BJ (cell line): ENCODE results near the gene NFATC3. TPM values are rescaled to one million over a fixed set of nuclear protein-coding genes. Genes with fewer than 3 reads are reported as not detected.

ENCODE experiments used
- CTCF ChIA-PET: fragments of 350-600 bp; formaldehyde crosslinking; extraction: SDS; loops from one replicate; lab custom pipeline; 2021; ENCODE audit warnings: antibody characterized with exemption, inconsistent platforms; lab: Yijun Ruan, JAX
- POLR2A ChIA-PET: fragments of 300-600 bp; sonication (Branson Sonifier 250); formaldehyde crosslinking; extraction: SDS; loops from one replicate; lab custom pipeline; 2021; ENCODE audit warnings: antibody characterized with exemption; lab: Charles Lee
- DNase-seq: peaks from one replicate; pipeline ENCODE4 v3.0.0-alpha.2; 2011; ENCODE audit warnings: low read depth
- H3K27me3 ChIP-seq: 2 replicates; pipeline ENCODE4 v1.6.0; 2011; ENCODE audit warnings: low read length; ENCODE audit not compliant: control insufficient read depth, insufficient read depth
- H3K36me3 ChIP-seq: 2 replicates; pipeline ENCODE4 v1.5.1; 2011; ENCODE audit warnings: low read length; ENCODE audit not compliant: control insufficient read depth, insufficient read depth
- H3K4me3 ChIP-seq: 2 replicates; pipeline ENCODE4 v1.5.1; 2011; ENCODE audit warnings: low read depth, mild to moderate bottlenecking, control low read depth, low read length
- CTCF ChIP-seq: IDR thresholded peaks from 2 replicates; pipeline ENCODE4 v1.5.1; 2011; ENCODE audit warnings: low read depth, mild to moderate bottlenecking, control low read depth, inconsistent platforms, low read length, moderate library complexity; ENCODE audit not compliant: insufficient read depth
- polyA plus RNA-seq: library from polyadenylated mRNA; depleted of rRNA; stranded (reverse); fragments of >200 nt; gene quantifications from 2 replicates; pipeline ENCODE4 v1.2.3, GENCODE V29; 2011

The NFATC3 gene
- polyA plus RNA-seq, 1 experiment = 10.5 TPM

- H3K4me3 ChIP-seq = no peak overlapping the region
- POLR2A ChIA-PET = no interaction called here
- TF ChIP-seq CTCF = no peak
- no peaks in the 10 kb centered on the region for H3K27me3 ChIP-seq
- CTCF ChIA-PET = interaction anchor here (2.4 to 2.8 kb wide), 3 partner anchors 19 to 87 kb away, joined by 8 to 13 read pairs (median 9); no protein-coding TSS in a partner anchor
- H3K36me3 ChIP-seq = no peaks in the 10 kb centered on the region
- no peak for DNase-seq
Observed at GRCh38 chr16:68242085-68242484, 156.9 kb downstream of the NFATC3 start.

- Histone ChIP-seq H3K36me3 (no peaks in the 10 kb centered on the region), H3K4me3 (no peak overlapping the region), H3K27me3 (no peaks in the 10 kb centered on the region)
- no peak for TF ChIP-seq CTCF
- CTCF ChIA-PET = interaction anchor here (0.9 to 3.9 kb wide), 6 partner anchors 18 to 252 kb away, joined by 3 to 27 read pairs (median 10); partner anchors contain the start of gene SLC7A6
- no peak for DNase-seq
- POLR2A ChIA-PET = interaction anchor here (0.6 kb wide), 1 partner anchor 15 kb away, joined by 3 read pairs; no protein-coding TSS in a partner anchor
Observed at GRCh38 chr16:68242926-68243858, 158.0 kb downstream of the NFATC3 start.

GRCh38 chr16:68244481-68244902 is 159.3 kb downstream of the NFATC3 start:
- H3K4me3 ChIP-seq = peak overlapping the region; percentile 92
- ChIA-PET CTCF (interaction anchor here (0.9 to 3.9 kb wide), 7 partner anchors 13 to 276 kb away, joined by 3 to 27 read pairs (median 4); partner anchors contain the start of gene SLC7A6), POLR2A (interaction anchor here (1.3 kb wide), 1 partner anchor 13 kb away, joined by 7 read pairs; no protein-coding TSS in a partner anchor)
- no peaks in the 10 kb centered on the region for H3K27me3 ChIP-seq
- no peak for DNase-seq
- no peak for TF ChIP-seq CTCF
- peaks cover 5% of the 10 kb centered on the region; the same call in 1 of the 2 replicates for H3K36me3 ChIP-seq

- H3K4me3 ChIP-seq = peak within 1 kb of the TSS; percentile 92
- POLR2A ChIA-PET = interaction anchor here (0.7 to 1.3 kb wide), 2 partner anchors 13 to 19 kb away, joined by 4 to 7 read pairs; partner anchors contain the start of gene SLC7A6
- TF ChIP-seq CTCF = 0 out of 2 replicates have a peak, but pooled peaks have one; percentile 8
- DNase-seq = no peak
- H3K27me3 ChIP-seq = no peaks in the 10 kb centered on the region
- CTCF ChIA-PET = interaction anchor here (1.1 to 3.9 kb wide), 6 partner anchors 13 to 275 kb away, joined by 3 to 27 read pairs (median 8); partner anchors contain the start of gene SLC7A6
- H3K36me3 ChIP-seq = peaks cover 7% of the 10 kb centered on the region; the same call in 1 of the 2 replicates
Observed at GRCh38 chr16:68244903-68245853, 160.0 kb downstream of the NFATC3 start, which contains the start of gene PLA2G15. Gene PLA2G15 (plus strand): TSS chr16:68245373. CDS start chr16:68245427, 54 bp downstream.
